Hepatocyte (in vitro differentiated cells): ENCODE results near the gene FASTK. TPM values are rescaled to one million over a fixed set of nuclear protein-coding genes. Genes with fewer than 3 reads are reported as not detected.

Experiments
- DNase-seq: peaks from one replicate; pipeline ENCODE4 v3.0.0-alpha.2; 2016; ENCODE audit warnings: low spot score
- H2AFZ ChIP-seq: fragments of 200-600 bp; sonication (generic); 2 replicates; pipeline ENCODE4 v1.6.0; 2016; ENCODE audit warnings: antibody characterized with exemption, mild to moderate bottlenecking
- H3K27ac ChIP-seq: fragments of 200-600 bp; sonication (generic); 2 replicates; pipeline ENCODE4 v1.5.1; 2016; ENCODE audit warnings: mild to moderate bottlenecking
- H3K27me3 ChIP-seq: fragments of 200-600 bp; sonication (generic); 2 replicates; pipeline ENCODE4 v1.6.1; 2016
- H3K36me3 ChIP-seq: fragments of 200-600 bp; sonication (generic); replicated peaks from 2 replicates; pipeline ENCODE4 v1.5.1; 2016; ENCODE audit warnings: low read depth; ENCODE audit not compliant: insufficient read depth
- H3K4me1 ChIP-seq: fragments of 200-600 bp; sonication (generic); 2 replicates; pipeline ENCODE4 v1.5.1; 2016; ENCODE audit warnings: mild to moderate bottlenecking, moderate library complexity; ENCODE audit not compliant: insufficient read depth
- H3K4me2 ChIP-seq: fragments of 200-600 bp; sonication (generic); 2 replicates; pipeline ENCODE4 v1.6.0; 2016
- H3K4me3 ChIP-seq: fragments of 200-600 bp; sonication (generic); 2 replicates; pipeline ENCODE4 v1.5.1; 2016; ENCODE audit warnings: mild to moderate bottlenecking
- H3K79me2 ChIP-seq: fragments of 200-600 bp; sonication (generic); 2 replicates; pipeline ENCODE4 v1.6.0; 2017; ENCODE audit warnings: mild to moderate bottlenecking
- H3K9me2 ChIP-seq: fragments of 200-600 bp; sonication (generic); replicated peaks from 2 replicates; pipeline ENCODE4 v1.6.0; 2017; ENCODE audit warnings: mild to moderate bottlenecking; ENCODE audit not compliant: insufficient read depth
- H3K9me3 ChIP-seq: fragments of 200-600 bp; sonication (generic); 2 replicates; pipeline ENCODE4 v1.5.1; 2016; ENCODE audit warnings: low read depth, mild to moderate bottlenecking
- H4K20me1 ChIP-seq: fragments of 200-600 bp; sonication (generic); 2 replicates; pipeline ENCODE4 v1.6.0; 2016; ENCODE audit warnings: mild to moderate bottlenecking; ENCODE audit not compliant: insufficient read depth, poor library complexity, severe bottlenecking
- EZH2 ChIP-seq: fragments of 200-600 bp; sonication (generic); IDR thresholded peaks from 2 replicates; pipeline ENCODE4 v1.6.1; 2016; ENCODE audit warnings: antibody characterized with exemption, mild to moderate bottlenecking, borderline replicate concordance
- EZH2phosphoT487 ChIP-seq: fragments of 200-600 bp; sonication (generic); IDR thresholded peaks from one replicate; pipeline ENCODE4 v1.6.1; 2018; ENCODE audit warnings: antibody characterized with exemption, mild to moderate bottlenecking, low read depth, moderate library complexity; ENCODE audit not compliant: unreplicated experiment, severe bottlenecking
- WGBS: methylation state at CpG from one replicate; pipeline ENCODE4 v1.1.6; 2016; ENCODE audit warnings: low lambda C conversion rate; ENCODE audit errors: missing lambda C conversion rate; 5-methylcytosine and 5-hydroxymethylcytosine counted together
- polyA plus RNA-seq: library from polyadenylated mRNA; unstranded; fragments of >200 nt; fragmentation: Nextera tagmentation; extraction: Ambion mirVana; gene quantifications from 2 replicates; pipeline ENCODE4 v1.2.1, GENCODE V29; 2016
- total RNA-seq: library from RNA; depleted of rRNA; stranded (reverse); fragments of >200 nt; gene quantifications from 2 replicates; pipeline ENCODE4 v1.2.3, GENCODE V29; 2014
- TF ChIP-seq, protein P1 (sequence below): fragments of 200-600 bp; sonication (generic); IDR thresholded peaks from 2 replicates; pipeline ENCODE4 v1.5.1; 2016; ENCODE audit warnings: antibody characterized with exemption, mild to moderate bottlenecking; ENCODE audit not compliant: poor library complexity

Gene FASTK
- total and polyA plus RNA-seq, 2 experiments from 2014 or later: 105 to 193 TPM

DNA sequence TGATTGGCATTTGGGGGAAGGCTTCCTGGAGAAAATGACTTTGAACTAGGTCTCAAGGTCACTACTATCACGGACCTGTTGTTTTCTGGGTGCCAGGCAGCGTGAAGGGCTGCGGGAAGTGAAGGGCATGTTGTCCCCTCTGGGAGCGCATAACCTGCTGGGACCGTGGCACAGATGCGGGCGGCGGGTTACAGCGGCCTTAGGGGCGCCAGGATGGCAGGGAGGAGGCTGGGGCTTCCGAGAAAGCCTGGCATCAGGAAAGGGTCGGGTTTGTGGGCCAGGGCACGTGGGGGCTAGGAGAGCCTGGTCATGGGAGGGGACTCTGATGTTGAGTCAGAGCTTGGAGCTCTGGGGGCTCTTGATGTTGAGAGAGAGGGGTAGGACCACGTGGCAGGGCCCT is 15.1 kb downstream of the FASTK start:
- TF ChIP-seq EZH2phosphoT487: no peak
- TF ChIP-seq EZH2: no peak
- TF ChIP-seq, protein P1, sequence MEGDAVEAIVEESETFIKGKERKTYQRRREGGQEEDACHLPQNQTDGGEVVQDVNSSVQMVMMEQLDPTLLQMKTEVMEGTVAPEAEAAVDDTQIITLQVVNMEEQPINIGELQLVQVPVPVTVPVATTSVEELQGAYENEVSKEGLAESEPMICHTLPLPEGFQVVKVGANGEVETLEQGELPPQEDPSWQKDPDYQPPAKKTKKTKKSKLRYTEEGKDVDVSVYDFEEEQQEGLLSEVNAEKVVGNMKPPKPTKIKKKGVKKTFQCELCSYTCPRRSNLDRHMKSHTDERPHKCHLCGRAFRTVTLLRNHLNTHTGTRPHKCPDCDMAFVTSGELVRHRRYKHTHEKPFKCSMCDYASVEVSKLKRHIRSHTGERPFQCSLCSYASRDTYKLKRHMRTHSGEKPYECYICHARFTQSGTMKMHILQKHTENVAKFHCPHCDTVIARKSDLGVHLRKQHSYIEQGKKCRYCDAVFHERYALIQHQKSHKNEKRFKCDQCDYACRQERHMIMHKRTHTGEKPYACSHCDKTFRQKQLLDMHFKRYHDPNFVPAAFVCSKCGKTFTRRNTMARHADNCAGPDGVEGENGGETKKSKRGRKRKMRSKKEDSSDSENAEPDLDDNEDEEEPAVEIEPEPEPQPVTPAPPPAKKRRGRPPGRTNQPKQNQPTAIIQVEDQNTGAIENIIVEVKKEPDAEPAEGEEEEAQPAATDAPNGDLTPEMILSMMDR: no peak
- Histone ChIP-seq H4K20me1 (peaks cover 29% of the 10 kb centered on the region), H3K4me2 (no peak overlapping the region), H3K27ac (no peak overlapping the region), H3K36me3 (no peaks in the 10 kb centered on the region), H3K9me3 (no peaks in the 10 kb centered on the region), H3K27me3 (no peaks in the 10 kb centered on the region), H3K4me1 (peaks cover 28% of the 10 kb centered on the region), H3K79me2 (peaks cover 41% of the 10 kb centered on the region), H3K9me2 (no peaks in the 10 kb centered on the region), H3K4me3 (no peak overlapping the region), H2AFZ (no peak overlapping the region)
- no peak for DNase-seq
- WGBS: 93% methylated on average over 14 of the region's 14 CpGs

DNA sequence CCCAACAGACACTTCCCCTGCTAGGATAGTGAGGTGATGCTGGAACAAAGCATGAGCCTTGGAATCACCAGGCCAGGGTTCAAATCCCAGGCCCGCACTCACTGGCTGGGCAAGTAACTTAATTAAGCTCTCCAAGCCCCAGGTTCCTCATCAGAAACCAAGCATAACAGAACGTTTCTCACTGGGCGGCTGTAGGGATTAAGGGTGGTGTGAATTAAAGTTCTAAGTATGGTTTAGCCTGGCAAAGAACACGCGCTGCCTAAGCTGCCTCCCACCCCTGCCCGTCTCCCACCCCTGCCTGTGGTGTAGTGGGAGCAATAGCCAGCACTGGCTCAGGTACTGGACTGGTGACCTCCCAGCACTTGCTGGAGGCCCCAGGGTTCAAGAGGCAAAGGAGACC is 15.6 kb downstream of the FASTK start:
- peaks cover 29% of the 10 kb centered on the region for H4K20me1 ChIP-seq
- no peaks in the 10 kb centered on the region for H3K36me3 ChIP-seq
- no peaks in the 10 kb centered on the region for H3K27me3 ChIP-seq
- TF ChIP-seq EZH2phosphoT487: no peak
- TF ChIP-seq, protein P1: no peak
- TF ChIP-seq EZH2: no peak
- H3K4me3 ChIP-seq: no peak overlapping the region
- no peak for DNase-seq
- H3K9me3 ChIP-seq: no peaks in the 10 kb centered on the region
- H3K79me2 ChIP-seq: peaks cover 46% of the 10 kb centered on the region
- no peak overlapping the region for H3K27ac ChIP-seq
- 96% methylated on average over 6 of the region's 6 CpGs for WGBS
- no peak overlapping the region for H2AFZ ChIP-seq
- no peak overlapping the region for H3K4me2 ChIP-seq
- peaks cover 28% of the 10 kb centered on the region for H3K4me1 ChIP-seq
- H3K9me2 ChIP-seq: no peaks in the 10 kb centered on the region

DNA sequence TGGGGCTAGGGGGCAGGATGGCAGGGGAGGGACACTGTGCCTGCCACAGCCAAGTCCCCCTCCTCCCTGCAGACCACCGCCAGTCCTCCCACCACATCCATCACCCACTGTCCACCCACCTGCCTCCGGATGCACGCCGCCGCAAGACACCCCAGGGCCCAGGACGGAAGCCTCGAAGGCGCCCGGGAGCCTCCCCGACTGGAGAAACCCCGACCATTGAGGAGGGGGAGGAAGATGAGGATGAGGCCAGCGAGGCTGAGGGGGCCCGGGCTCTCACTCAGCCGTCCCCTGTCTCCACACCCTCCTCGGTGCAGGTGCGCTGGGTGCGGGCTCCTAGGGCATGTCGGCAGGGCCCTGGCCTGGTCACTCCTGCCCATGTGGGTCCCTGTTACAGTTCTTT is 16.2 kb downstream of the FASTK start:
- Histone ChIP-seq H3K9me2 (no peaks in the 10 kb centered on the region), H3K4me3 (no peak overlapping the region), H2AFZ (no peak overlapping the region), H3K36me3 (no peaks in the 10 kb centered on the region), H3K27ac (no peak overlapping the region), H3K79me2 (peaks cover 50% of the 10 kb centered on the region), H3K4me1 (peaks cover 28% of the 10 kb centered on the region), H3K4me2 (no peak overlapping the region), H3K27me3 (no peaks in the 10 kb centered on the region), H3K9me3 (no peaks in the 10 kb centered on the region), H4K20me1 (peaks cover 29% of the 10 kb centered on the region)
- TF ChIP-seq, protein P1: no peak
- no peak for TF ChIP-seq EZH2phosphoT487
- TF ChIP-seq EZH2: no peak
- DNase-seq: no peak
- WGBS: 95% methylated on average over 13 of the region's 18 CpGs

DNA sequence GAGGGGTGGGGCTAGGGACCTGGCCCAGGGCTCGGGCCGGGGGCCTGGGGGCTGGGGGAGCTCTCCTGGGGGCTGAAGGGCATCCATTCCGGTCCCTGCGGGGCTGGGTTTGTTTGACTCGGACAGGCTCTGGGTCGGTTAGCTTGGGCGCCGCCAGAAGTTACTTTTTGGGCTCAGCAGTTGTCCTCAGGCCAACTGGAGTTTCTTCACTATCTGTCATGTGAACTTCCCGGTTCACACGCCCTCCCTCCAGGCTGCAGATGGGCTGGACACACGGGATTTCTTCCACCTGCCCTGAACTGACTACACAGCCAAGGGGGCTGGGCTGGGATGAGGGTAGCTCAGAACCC is 17.4 kb downstream of the FASTK start:
- Histone ChIP-seq H2AFZ (no peak overlapping the region), H3K36me3 (no peaks in the 10 kb centered on the region), H4K20me1 (peaks cover 27% of the 10 kb centered on the region), H3K9me2 (no peaks in the 10 kb centered on the region), H3K4me3 (no peak overlapping the region), H3K4me2 (peak overlapping the region; percentile 83), H3K79me2 (peaks cover 47% of the 10 kb centered on the region), H3K4me1 (peaks cover 39% of the 10 kb centered on the region), H3K9me3 (no peaks in the 10 kb centered on the region), H3K27ac (peak overlapping the region; percentile 96), H3K27me3 (no peaks in the 10 kb centered on the region)
- no peak for TF ChIP-seq EZH2phosphoT487
- TF ChIP-seq EZH2: no peak
- TF ChIP-seq, protein P1: no peak
- WGBS: 17% methylated on average over 6 of the region's 11 CpGs
- DNase-seq: peak; percentile 72
